ENCODE measurements around the gene COX19.

Gene COX19, protein sequence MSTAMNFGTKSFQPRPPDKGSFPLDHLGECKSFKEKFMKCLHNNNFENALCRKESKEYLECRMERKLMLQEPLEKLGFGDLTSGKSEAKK

DNA sequence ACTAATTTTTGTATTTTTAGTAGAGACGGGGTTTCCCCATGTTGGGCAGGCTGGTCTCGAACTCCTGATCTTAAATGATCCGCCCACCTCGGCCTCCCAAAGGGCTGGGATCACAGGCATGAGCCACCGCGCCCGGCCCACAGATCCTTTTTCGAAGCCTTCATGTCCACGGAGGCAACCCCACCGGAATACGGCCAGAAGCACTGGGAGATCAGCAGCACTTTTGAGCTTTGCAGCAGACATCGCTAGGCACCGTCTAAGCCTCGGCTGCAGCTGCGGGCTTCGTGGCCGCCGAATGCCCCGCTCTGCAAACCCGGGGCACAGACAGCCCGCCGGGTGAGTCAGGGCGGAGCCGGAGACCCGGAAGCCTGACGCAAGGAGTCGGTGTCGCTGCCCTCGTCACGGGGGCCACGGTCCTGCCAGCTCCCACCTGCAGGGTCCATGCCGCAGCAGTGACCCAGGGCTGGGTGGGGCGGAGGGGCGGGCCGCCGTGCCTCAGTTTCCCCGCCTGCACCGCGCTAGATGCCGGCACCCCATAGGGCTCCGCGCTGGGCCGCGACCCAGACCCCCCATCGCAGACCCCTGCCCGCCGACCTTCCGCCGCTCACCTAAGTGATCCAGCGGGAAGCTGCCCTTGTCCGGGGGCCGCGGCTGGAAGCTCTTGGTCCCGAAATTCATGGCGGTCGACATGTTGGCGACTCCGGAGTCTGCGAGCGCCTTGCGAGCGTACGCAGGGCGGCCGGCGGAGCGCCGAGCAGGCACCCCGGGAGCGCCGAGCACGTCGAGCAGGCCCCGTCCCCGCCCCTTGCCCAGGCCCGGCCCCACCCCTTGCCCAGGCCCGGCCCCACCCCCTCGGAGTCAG lies at the start of gene COX19:
TSS of gene COX19 (minus strand) at position 730 of the 862 bp plus-strand sequence. CDS start at position 690, 40 bp downstream.
- Histone ChIP-seq H3K4me3 (peak within 1 kb of the TSS; percentile 96), H3K4me2 (peak within 1 kb of the TSS; percentile 92), H3K27me3 (no peaks in the 10 kb centered on the region), H3K36me3 (peaks cover 35% of the 10 kb centered on the region), H4K20me1 (peaks cover 30% of the 10 kb centered on the region), H3K4me1 (peaks cover 87% of the 10 kb centered on the region), H3K9me3 (no peaks in the 10 kb centered on the region), H3K27ac (peak within 1 kb of the TSS; percentile 98), H3K9ac (peak within 1 kb of the TSS; percentile 97)
- TF ChIP-seq Cebpa-rat (IDR thresholded peaks at IDR 0.05), result no peak

DNA sequence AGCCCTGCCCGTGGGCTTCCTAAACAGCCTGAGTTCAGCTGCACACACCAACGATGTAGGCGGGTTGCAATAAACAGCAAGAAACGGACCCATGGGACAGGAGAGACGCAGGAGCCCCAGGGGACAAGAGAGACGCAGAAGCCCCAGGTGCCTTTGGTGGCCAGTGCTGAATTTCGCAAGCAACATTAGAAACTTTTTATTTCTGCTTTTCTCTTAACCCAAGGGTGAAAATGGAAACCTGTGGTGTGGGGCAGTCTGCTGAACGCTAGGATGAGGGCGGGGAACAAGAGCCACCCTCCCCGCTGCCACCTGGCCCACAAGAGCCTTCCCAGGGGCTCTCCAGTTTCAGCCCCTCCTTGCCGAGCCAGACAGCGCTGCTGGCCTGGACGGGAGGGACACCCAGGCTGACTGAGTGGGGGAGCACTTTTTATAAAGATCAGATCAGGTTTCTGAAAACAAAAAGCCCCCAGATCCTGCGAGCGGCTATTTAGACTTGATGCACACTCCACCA lies 49.0 kb upstream of the COX19 start:
- peak overlapping the region; percentile 31; the same call in 1 of the 2 replicates for H3K4me3 ChIP-seq
- peak overlapping the region; percentile 82 for H3K27ac ChIP-seq
- peak overlapping the region; percentile 91 for H3K4me2 ChIP-seq
- peak; percentile 95 for TF ChIP-seq Cebpa-rat (IDR thresholded peaks at IDR 0.05)
- H3K4me1 ChIP-seq, result peaks cover 98% of the 10 kb centered on the region
- peak overlapping the region; percentile 54; the same call in 1 of the 2 replicates for H3K9ac ChIP-seq
- H4K20me1 ChIP-seq, result peaks cover 81% of the 10 kb centered on the region
- peaks cover 40% of the 10 kb centered on the region; the same call in 1 of the 2 replicates for H3K27me3 ChIP-seq
- peaks cover 20% of the 10 kb centered on the region for H3K9me3 ChIP-seq
- peaks cover 28% of the 10 kb centered on the region for H3K36me3 ChIP-seq

GRCh38 chr7:1022801-1023465 lies 47.6 kb upstream of the COX19 start:
- Histone ChIP-seq H3K9ac (peak overlapping the region; percentile 57), H3K4me3 (0 out of 2 replicates have a peak overlapping the region, but pooled peaks have one; percentile 31), H3K36me3 (peaks cover 40% of the 10 kb centered on the region), H4K20me1 (peaks cover 85% of the 10 kb centered on the region), H3K27me3 (peaks cover 26% of the 10 kb centered on the region; the same call in 1 of the 2 replicates), H3K9me3 (peaks cover 20% of the 10 kb centered on the region), H3K4me2 (peak overlapping the region; percentile 91), H3K27ac (peak overlapping the region; percentile 82), H3K4me1 (peaks cover 95% of the 10 kb centered on the region)
- no peak for TF ChIP-seq Cebpa-rat (IDR thresholded peaks at IDR 0.05)

DNA sequence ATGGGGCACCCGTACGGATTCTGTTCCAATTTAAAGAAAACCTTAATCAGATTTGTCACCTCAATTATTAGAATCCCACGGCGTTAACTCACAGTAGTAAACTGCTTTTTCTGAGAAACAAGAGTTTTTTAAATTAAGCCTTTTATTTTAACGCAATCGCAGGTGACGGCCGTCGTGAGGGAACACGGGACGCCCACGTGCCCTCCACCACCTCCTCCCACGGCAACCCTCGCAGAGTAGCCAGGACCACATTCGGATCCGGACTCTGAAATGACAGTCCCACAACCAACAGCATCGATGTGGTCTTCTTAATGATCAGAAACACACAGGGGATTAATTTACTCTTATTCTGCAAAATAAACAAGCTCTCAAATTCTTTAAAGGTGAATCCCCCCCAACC lies 47.0 kb upstream of the COX19 start:
- Histone ChIP-seq H3K4me2 (peak overlapping the region; percentile 91), H3K4me1 (peaks cover 94% of the 10 kb centered on the region)

GRCh38 chr7:1021931-1022330 lies 46.6 kb upstream of the COX19 start:
- Histone ChIP-seq H4K20me1 (peaks cover 85% of the 10 kb centered on the region), H3K4me1 (peaks cover 94% of the 10 kb centered on the region), H3K9me3 (peaks cover 20% of the 10 kb centered on the region), H3K9ac (peak overlapping the region; percentile 57; the same call in 1 of the 2 replicates), H3K27me3 (peaks cover 16% of the 10 kb centered on the region; the same call in 1 of the 2 replicates), H3K36me3 (peaks cover 50% of the 10 kb centered on the region), H3K4me3 (no peak overlapping the region), H3K4me2 (peak overlapping the region; percentile 91), H3K27ac (peak overlapping the region; percentile 82)
- TF ChIP-seq Cebpa-rat (IDR thresholded peaks at IDR 0.05), result no peak

More for the DNA sequence above, 47.0 kb upstream of the COX19 start:
- H3K27me3 ChIP-seq, result peaks cover 20% of the 10 kb centered on the region; the same call in 1 of the 2 replicates
- peak overlapping the region; percentile 57 for H3K9ac ChIP-seq
- H3K4me3 ChIP-seq, result no peak overlapping the region
- H3K36me3 ChIP-seq, result peaks cover 45% of the 10 kb centered on the region
- peaks cover 20% of the 10 kb centered on the region for H3K9me3 ChIP-seq
- TF ChIP-seq Cebpa-rat (IDR thresholded peaks at IDR 0.05), result no peak
- H3K27ac ChIP-seq, result peak overlapping the region; percentile 82
- peaks cover 85% of the 10 kb centered on the region for H4K20me1 ChIP-seq

GRCh38 chr7:1021366-1021765 lies 46.0 kb upstream of the COX19 start:
- H3K4me2 ChIP-seq, result peak overlapping the region; percentile 91
- H4K20me1 ChIP-seq, result peaks cover 81% of the 10 kb centered on the region
- H3K4me1 ChIP-seq, result peaks cover 88% of the 10 kb centered on the region
- no peak overlapping the region; the same call in 1 of the 2 replicates for H3K4me3 ChIP-seq
- TF ChIP-seq Cebpa-rat (IDR thresholded peaks at IDR 0.05), result no peak
- H3K9me3 ChIP-seq, result peaks cover 20% of the 10 kb centered on the region
- peaks cover 51% of the 10 kb centered on the region for H3K36me3 ChIP-seq
- peak overlapping the region; percentile 82; the same call in 1 of the 2 replicates for H3K27ac ChIP-seq
- no peak overlapping the region for H3K9ac ChIP-seq
- H3K27me3 ChIP-seq, result peaks cover 10% of the 10 kb centered on the region; the same call in 1 of the 2 replicates

- Histone ChIP-seq H3K4me3 (no peak overlapping the region; the same call in 1 of the 2 replicates), H3K9ac (no peak overlapping the region), H3K36me3 (peaks cover 51% of the 10 kb centered on the region), H3K4me1 (peaks cover 83% of the 10 kb centered on the region), H4K20me1 (peaks cover 76% of the 10 kb centered on the region), H3K4me2 (peak overlapping the region; percentile 91; the same call in 1 of the 2 replicates), H3K9me3 (peaks cover 20% of the 10 kb centered on the region), H3K27ac (no peak overlapping the region), H3K27me3 (peaks cover 5% of the 10 kb centered on the region; the same call in 1 of the 2 replicates)
- no peak for TF ChIP-seq Cebpa-rat (IDR thresholded peaks at IDR 0.05)
Measured at GRCh38 chr7:1020849-1021251, 45.5 kb upstream of the COX19 start.

- peaks cover 20% of the 10 kb centered on the region for H3K9me3 ChIP-seq
- peaks cover 75% of the 10 kb centered on the region for H4K20me1 ChIP-seq
- H3K4me1 ChIP-seq, result peaks cover 82% of the 10 kb centered on the region
- H3K4me3 ChIP-seq, result no peak overlapping the region
- TF ChIP-seq Cebpa-rat (IDR thresholded peaks at IDR 0.05), result no peak
- no peak overlapping the region for H3K4me2 ChIP-seq
- H3K27me3 ChIP-seq, result no peaks in the 10 kb centered on the region; the same call in 1 of the 2 replicates
- H3K27ac ChIP-seq, result 0 out of 2 replicates have a peak overlapping the region, but pooled peaks have one; percentile 26
- H3K9ac ChIP-seq, result no peak overlapping the region
- H3K36me3 ChIP-seq, result peaks cover 51% of the 10 kb centered on the region
Measured at GRCh38 chr7:1019789-1020610, 44.7 kb upstream of the COX19 start.

Data from BLaER1 (cell line).